Sigmoid colon (tissue), 7 donors: ENCODE data around the gene P3H2. TPM values are rescaled to one million over a fixed set of nuclear protein-coding genes. Genes with fewer than 3 reads are reported as not detected.

Source experiments
- DNase-seq: peaks from one replicate; pipeline ENCODE4 v3.0.0-alpha.2; 2019
- H3K27ac ChIP-seq, 4 donors: fragments of 200-600 bp; sonication (generic); one replicate each; pipeline ENCODE4 v1.5.1; 2016 to 2019; ENCODE audit warnings: mild to moderate bottlenecking in 1 of 4
- H3K27me3 ChIP-seq, 3 donors: fragments of 200-600 bp; sonication (generic); one replicate each; pipeline ENCODE4 v1.5.1; 2019; ENCODE audit warnings: mild to moderate bottlenecking in 1 of 3
- H3K36me3 ChIP-seq, 4 donors: fragments of 200-600 bp; sonication (generic); one replicate each; pipeline ENCODE4 v1.5.1; 2016 to 2019
- H3K4me1 ChIP-seq, 4 donors: fragments of 200-600 bp; sonication (generic); one replicate each; pipeline ENCODE4 v1.5.1; 2017 to 2019
- H3K4me3 ChIP-seq, 4 donors: fragments of 200-600 bp; sonication (generic); one replicate each; pipeline ENCODE4 v1.5.1; 2017 to 2019; ENCODE audit warnings: mild to moderate bottlenecking in 2 of 4, moderate library complexity in 1 of 4
- H3K9me3 ChIP-seq, 4 donors: fragments of 200-600 bp in 3 of 4; sonication (generic) in 3 of 4; one replicate each; pipeline versions ENCODE4 v1.5.1 to v1.6.1; 2013 to 2019
- CTCF ChIP-seq, 4 experiments: fragments of 450-650 bp in 3 of 4; fragments of 200-600 bp in 1 of 4; IDR thresholded peaks; one replicate each; pipeline ENCODE4 v1.5.1; 2016 to 2019; ENCODE audit warnings: antibody characterized with exemption in 4 of 4, mild to moderate bottlenecking in 3 of 4, moderate library complexity in 2 of 4
- EP300 ChIP-seq, 4 donors: sonication (generic); formaldehyde crosslinking; IDR thresholded peaks; one replicate each; pipeline ENCODE4 v1.6.1; 2017; ENCODE audit warnings: antibody characterized with exemption in 4 of 4
- POLR2A ChIP-seq, 2 donors: fragments of 450-650 bp; IDR thresholded peaks; one replicate each; pipeline ENCODE4 v1.6.1; 2016; ENCODE audit warnings: antibody characterized with exemption in 2 of 2, mild to moderate bottlenecking in 2 of 2, moderate library complexity in 2 of 2
- POLR2AphosphoS5 ChIP-seq, 4 donors: sonication (generic); formaldehyde crosslinking; IDR thresholded peaks; one replicate each; pipeline ENCODE4 v1.6.1; 2017; ENCODE audit warnings: antibody characterized with exemption in 4 of 4
- WGBS, 2 donors: extraction: QIAGEN DNeasy Blood & Tissue Kit; methylation state at CpG; one replicate each; pipeline ENCODE4 v1.1.7; 2013; 5-methylcytosine and 5-hydroxymethylcytosine counted together
- intact Hi-C: fragments of 100-400 bp; cut with DNase I; formaldehyde crosslinking; loops from one replicate; pipeline ENCODE4 v1.15.1; 2023
- polyA plus RNA-seq, 3 donors: library from polyadenylated mRNA; stranded (reverse); fragments of 200-250 nt; gene quantifications; one replicate each; pipeline ENCODE4 v1.2.3, GENCODE V29; 2013
- total RNA-seq, 4 donors: library from RNA; depleted of rRNA; stranded (reverse); fragments of >200 nt; gene quantifications; one replicate each; pipeline ENCODE4 v1.1.0, GENCODE V29; 2016
- donor health status: healthy with polysubstance abuse.
- donor health status: Bipolar disorder and iron deficiency.
- donor health status: healthy.

The P3H2 gene
- total and polyA plus RNA-seq, 7 donors, result 1.8 to 41.7 (median 29.6) TPM

DNA sequence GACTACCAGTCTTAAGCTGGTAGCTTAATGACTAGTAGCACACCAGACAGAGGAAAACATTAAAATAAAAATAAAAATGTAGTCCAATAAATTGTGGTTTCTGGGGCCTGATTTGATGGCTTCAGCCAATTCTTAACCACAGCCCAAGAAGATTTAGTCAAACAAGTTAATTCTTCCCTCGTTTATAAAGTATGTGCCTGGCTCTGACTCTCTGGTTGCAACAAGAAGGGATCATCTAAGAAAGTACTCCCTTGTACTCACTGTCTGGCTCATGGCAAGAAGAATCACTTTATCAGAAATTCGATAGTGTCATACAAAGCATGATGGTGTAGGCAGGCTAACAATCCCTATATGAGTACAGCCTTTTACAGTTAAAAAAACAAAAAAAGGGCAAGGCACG, 141.9 kb downstream of the P3H2 start:
- H3K27me3 ChIP-seq, result no peaks in the 10 kb centered on the region
- intact Hi-C loops, result no loop called here
- DNase-seq, result no peak
- H3K4me3 ChIP-seq, result no peak overlapping the region
- WGBS, 2 donors, result 77 to 82% methylated on average over 3 of the region's 3 CpGs
- no peak overlapping the region for H3K27ac ChIP-seq
- H3K36me3 ChIP-seq, result no peaks in the 10 kb centered on the region
- no peaks in the 10 kb centered on the region for H3K9me3 ChIP-seq
- H3K4me1 ChIP-seq, result peaks cover 0 to 41% (median 24%) of the 10 kb centered on the region in 4 donors
- no peak for TF ChIP-seq EP300 (IDR thresholded peaks at IDR 0.05)
- no peak for TF ChIP-seq CTCF (IDR thresholded peaks at IDR 0.05)
- TF ChIP-seq POLR2AphosphoS5 (IDR thresholded peaks at IDR 0.05), result no peak
- no peak for TF ChIP-seq POLR2A (IDR thresholded peaks at IDR 0.05)

DNA sequence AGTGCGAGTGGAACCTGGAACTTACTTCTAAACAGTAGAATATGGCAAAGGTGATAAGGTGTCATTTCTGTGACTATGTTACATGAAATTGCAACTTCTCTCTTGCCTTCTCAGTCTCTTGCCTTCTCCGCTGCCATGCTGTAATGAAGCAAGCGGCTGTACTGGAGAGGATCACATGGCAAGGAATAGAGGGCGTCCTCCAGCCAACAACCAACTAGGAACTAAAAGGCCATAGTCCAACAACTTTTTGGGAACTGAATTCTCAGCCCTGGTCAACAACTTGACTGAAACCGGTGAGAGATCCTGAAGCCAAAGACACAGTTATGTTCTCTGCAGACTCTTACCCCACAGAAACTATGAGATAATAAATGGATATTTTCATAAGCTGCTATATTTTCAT, 143.5 kb downstream of the P3H2 start:
- intact Hi-C loops, result no loop called here
- no peak for TF ChIP-seq POLR2AphosphoS5 (IDR thresholded peaks at IDR 0.05)
- Histone ChIP-seq H3K9me3 (no peaks in the 10 kb centered on the region), H3K4me3 (no peak overlapping the region), H3K36me3 (peaks cover 0 to 11% (median under 1%) of the 10 kb centered on the region in 4 donors), H3K27ac (no peak overlapping the region), H3K27me3 (no peaks in the 10 kb centered on the region), H3K4me1 (peaks cover 0 to 30% (median 18%) of the 10 kb centered on the region in 4 donors)
- DNase-seq, result no peak
- 85 to 89% methylated on average over 5 of the region's 5 CpGs for WGBS, 2 donors

DNA sequence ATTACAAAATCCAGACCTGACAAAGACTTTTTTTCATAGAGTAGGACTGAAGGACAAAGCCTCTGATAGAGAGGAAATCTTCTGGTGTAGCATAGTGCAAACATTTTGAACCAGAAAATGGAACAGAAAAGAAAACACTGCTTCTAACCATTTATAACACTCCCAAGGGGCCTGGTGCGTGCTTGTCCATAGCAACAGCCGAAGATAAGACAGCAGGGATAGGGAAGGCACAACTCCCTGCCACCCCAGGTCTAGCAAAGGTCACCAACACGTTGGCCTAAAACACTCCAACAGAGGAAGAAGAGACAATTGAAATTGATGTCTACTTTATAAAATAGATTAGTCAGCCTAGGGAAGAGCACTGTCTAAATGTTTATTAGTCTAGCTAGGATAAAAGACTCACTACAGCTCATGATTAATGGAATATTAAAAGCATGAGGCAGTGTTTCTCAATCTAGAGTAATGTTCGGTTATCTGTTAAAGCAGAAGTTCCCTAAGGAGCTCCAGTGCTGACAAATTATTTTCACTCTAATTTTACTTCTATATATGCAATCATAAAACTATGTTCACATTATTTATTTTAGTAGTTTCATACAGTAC, 145.2 kb downstream of the P3H2 start:
- Histone ChIP-seq H3K9me3 (no peaks in the 10 kb centered on the region), H3K27me3 (no peaks in the 10 kb centered on the region), H3K36me3 (peaks cover 0 to 28% (median 2%) of the 10 kb centered on the region in 4 donors), H3K4me3 (no peak overlapping the region), H3K27ac (peak overlapping the region in 2 of 4 donors; percentile 56 to 68), H3K4me1 (peaks cover 0 to 15% (median 3%) of the 10 kb centered on the region in 4 donors)
- peak in 1 of 4 donors; percentile 52 for TF ChIP-seq POLR2AphosphoS5 (IDR thresholded peaks at IDR 0.05)
- no peak for TF ChIP-seq EP300 (IDR thresholded peaks at IDR 0.05)
- intact Hi-C loops, result no loop called here
- no peak for DNase-seq
- 78 to 82% methylated on average over 4 of the region's 4 CpGs for WGBS, 2 donors

GRCh38 chr3:189974359-189974758, 146.3 kb downstream of the P3H2 start:
- no peak for DNase-seq

DNA sequence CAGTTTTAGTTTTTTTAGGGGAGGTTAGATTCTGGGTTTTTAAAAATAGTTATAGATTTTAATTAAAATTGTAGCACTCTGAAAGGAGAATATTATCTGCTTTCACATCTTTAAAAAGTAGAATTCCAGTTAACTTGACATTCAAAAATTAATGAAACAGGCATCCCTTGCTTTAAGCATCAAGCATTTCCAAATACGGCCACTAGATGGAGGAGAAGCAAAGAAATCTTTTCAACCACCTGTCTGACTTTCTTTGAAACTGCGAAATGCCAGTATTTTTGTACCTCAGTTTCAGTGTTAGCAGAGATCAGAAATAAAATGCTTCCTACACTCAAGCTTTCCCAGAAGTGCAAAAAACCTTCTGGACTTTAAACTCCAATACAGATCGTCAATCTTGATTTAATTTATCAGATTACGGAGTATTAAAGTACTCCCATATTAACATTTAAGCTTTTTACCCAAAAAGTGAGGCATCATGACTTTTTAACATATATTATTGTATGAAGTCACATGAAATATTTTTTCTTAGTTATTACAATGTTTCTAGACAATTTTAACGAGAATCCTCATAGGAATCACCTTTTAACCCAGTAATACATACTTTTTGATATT, 153.3 kb downstream of the P3H2 start:
- no peaks in the 10 kb centered on the region for H3K27me3 ChIP-seq
- WGBS, 2 donors, result 24 to 32% methylated on average over 5 of the region's 5 CpGs
- no peak overlapping the region for H3K27ac ChIP-seq
- intact Hi-C loops, result loop anchor here (1.0 to 10.0 kb wide), 3 partner anchors 50 to 547 kb away; partner anchors contain the start of gene IL1RAP
- peaks cover 0 to 36% (median 6%) of the 10 kb centered on the region in 4 donors for H3K36me3 ChIP-seq
- H3K4me1 ChIP-seq, result no peaks in the 10 kb centered on the region
- no peak for TF ChIP-seq POLR2AphosphoS5 (IDR thresholded peaks at IDR 0.05)
- TF ChIP-seq EP300 (IDR thresholded peaks at IDR 0.05), result peak in 1 of 4 donors; percentile 18
- TF ChIP-seq CTCF (IDR thresholded peaks at IDR 0.05), result peak; percentile 57 to 89 (median 80)
- DNase-seq, result no peak
- no peak overlapping the region for H3K4me3 ChIP-seq
- H3K9me3 ChIP-seq, result no peaks in the 10 kb centered on the region

More at GRCh38 chr3:189974359-189974758, 146.3 kb downstream of the P3H2 start:
- peaks cover 0 to 35% (median 2%) of the 10 kb centered on the region in 4 donors for H3K36me3 ChIP-seq
- H3K9me3 ChIP-seq, result no peaks in the 10 kb centered on the region
- no peak overlapping the region for H3K4me3 ChIP-seq
- TF ChIP-seq POLR2AphosphoS5 (IDR thresholded peaks at IDR 0.05), result no peak
- no peak for TF ChIP-seq POLR2A (IDR thresholded peaks at IDR 0.05)
- no peak for TF ChIP-seq CTCF (IDR thresholded peaks at IDR 0.05)
- no peak for TF ChIP-seq EP300 (IDR thresholded peaks at IDR 0.05)
- H3K27ac ChIP-seq, result no peak overlapping the region
- intact Hi-C loops, result no loop called here
- peaks cover 0 to 15% (median 3%) of the 10 kb centered on the region in 4 donors for H3K4me1 ChIP-seq
- WGBS, 2 donors, result 92% methylated on average over 12 of the region's 12 CpGs
- no peaks in the 10 kb centered on the region for H3K27me3 ChIP-seq
